ENCODE data around the gene SFRP5.

DNA sequence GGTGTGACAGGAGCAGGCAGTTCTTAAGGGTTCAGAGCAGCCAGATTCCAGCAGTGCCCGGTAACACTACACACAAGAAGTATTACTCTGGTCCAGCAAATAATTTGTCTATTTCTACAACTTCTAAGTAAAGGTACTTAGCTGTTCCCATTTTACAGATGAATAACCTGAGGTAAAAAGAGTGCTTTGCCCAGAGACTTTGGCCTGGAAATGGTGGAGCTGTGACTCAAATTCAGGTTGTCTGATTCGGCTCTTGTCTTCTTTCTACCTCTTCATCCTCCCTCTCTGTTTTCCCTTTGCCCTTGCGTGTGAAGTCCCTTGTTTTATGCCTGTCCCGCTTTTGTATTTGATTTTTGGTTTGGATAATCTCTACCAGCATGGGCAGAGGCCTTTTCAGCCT, 17.1 kb downstream of the SFRP5 start:
- TF ChIP-seq, protein P1, sequence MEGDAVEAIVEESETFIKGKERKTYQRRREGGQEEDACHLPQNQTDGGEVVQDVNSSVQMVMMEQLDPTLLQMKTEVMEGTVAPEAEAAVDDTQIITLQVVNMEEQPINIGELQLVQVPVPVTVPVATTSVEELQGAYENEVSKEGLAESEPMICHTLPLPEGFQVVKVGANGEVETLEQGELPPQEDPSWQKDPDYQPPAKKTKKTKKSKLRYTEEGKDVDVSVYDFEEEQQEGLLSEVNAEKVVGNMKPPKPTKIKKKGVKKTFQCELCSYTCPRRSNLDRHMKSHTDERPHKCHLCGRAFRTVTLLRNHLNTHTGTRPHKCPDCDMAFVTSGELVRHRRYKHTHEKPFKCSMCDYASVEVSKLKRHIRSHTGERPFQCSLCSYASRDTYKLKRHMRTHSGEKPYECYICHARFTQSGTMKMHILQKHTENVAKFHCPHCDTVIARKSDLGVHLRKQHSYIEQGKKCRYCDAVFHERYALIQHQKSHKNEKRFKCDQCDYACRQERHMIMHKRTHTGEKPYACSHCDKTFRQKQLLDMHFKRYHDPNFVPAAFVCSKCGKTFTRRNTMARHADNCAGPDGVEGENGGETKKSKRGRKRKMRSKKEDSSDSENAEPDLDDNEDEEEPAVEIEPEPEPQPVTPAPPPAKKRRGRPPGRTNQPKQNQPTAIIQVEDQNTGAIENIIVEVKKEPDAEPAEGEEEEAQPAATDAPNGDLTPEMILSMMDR (IDR thresholded peaks at IDR 0.05): no peak
- TF ChIP-seq POLR2A (IDR thresholded peaks at IDR 0.05): no peak
- TF ChIP-seq EP300 (IDR thresholded peaks at IDR 0.05): no peak

All from upper lobe of left lung (tissue), 4 donors.